Stomach (tissue), 4 donors: ENCODE measurements around the gene FAM13B.
"Not testable (repeated sequence)": the region's sequence is repeated elsewhere in the genome, so short reads cannot be mapped to it uniquely, and the experiment has no call there.

Experiments used
- EP300 ChIP-seq: sonication (generic); formaldehyde crosslinking; IDR thresholded peaks from one replicate; pipeline ENCODE4 v1.6.1; 2017; ENCODE audit warnings: antibody characterized with exemption
- POLR2A ChIP-seq, 4 donors: fragments of 450-650 bp; IDR thresholded peaks; one replicate each; pipeline ENCODE4 v1.6.1; 2016; ENCODE audit warnings: antibody characterized with exemption in 4 of 4, control low read depth in 2 of 4, mild to moderate bottlenecking in 1 of 4, moderate library complexity in 1 of 4
- POLR2AphosphoS5 ChIP-seq, 3 donors: sonication (generic); formaldehyde crosslinking; IDR thresholded peaks; one replicate each; pipeline ENCODE4 v1.6.1; 2016; ENCODE audit warnings: antibody characterized with exemption in 3 of 3
- TF ChIP-seq, protein P1 (sequence below), 7 experiments: fragments of 450-650 bp in 4 of 7; fragments of 200-600 bp in 3 of 7; sonication (generic) in 3 of 7; IDR thresholded peaks; one replicate each; pipeline ENCODE4 v1.5.1; 2016 to 2019; ENCODE audit warnings: antibody characterized with exemption in 7 of 7, control low read depth in 2 of 7, mild to moderate bottlenecking in 1 of 7

DNA sequence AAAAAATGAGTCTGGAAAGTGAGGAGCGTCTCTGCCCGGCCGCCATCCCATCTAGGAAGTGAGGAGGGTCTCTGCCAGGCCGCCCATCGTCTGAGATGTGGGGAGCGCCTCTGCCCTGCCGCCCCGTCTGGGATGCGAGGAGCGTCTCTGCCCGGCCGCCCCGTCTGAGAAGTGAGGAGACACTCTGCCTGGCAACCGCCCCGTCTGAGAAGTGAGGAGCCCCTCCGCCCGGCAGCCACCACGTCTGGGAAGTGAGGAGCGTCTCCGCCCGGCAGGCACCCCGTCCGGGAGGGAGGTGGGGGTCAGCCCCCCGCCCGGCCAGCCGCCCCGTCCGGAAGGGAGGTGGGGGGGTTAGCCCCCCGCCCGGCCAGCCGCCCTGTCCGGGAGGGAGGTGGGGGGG lies 37.1 kb upstream of the FAM13B start:
- TF ChIP-seq, protein P1, sequence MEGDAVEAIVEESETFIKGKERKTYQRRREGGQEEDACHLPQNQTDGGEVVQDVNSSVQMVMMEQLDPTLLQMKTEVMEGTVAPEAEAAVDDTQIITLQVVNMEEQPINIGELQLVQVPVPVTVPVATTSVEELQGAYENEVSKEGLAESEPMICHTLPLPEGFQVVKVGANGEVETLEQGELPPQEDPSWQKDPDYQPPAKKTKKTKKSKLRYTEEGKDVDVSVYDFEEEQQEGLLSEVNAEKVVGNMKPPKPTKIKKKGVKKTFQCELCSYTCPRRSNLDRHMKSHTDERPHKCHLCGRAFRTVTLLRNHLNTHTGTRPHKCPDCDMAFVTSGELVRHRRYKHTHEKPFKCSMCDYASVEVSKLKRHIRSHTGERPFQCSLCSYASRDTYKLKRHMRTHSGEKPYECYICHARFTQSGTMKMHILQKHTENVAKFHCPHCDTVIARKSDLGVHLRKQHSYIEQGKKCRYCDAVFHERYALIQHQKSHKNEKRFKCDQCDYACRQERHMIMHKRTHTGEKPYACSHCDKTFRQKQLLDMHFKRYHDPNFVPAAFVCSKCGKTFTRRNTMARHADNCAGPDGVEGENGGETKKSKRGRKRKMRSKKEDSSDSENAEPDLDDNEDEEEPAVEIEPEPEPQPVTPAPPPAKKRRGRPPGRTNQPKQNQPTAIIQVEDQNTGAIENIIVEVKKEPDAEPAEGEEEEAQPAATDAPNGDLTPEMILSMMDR (IDR thresholded peaks at IDR 0.05), result not testable (repeated sequence)
- TF ChIP-seq POLR2A (IDR thresholded peaks at IDR 0.05); EP300; POLR2AphosphoS5 (IDR thresholded peaks at IDR 0.05): not testable (repeated sequence)
